Bronchial epithelial cell (primary cell): Measurements from ENCODE around the gene WWC2. TPM values are rescaled to one million over a fixed set of nuclear protein-coding genes. Genes with fewer than 3 reads are reported as not detected.
A peak's percentile ranks its signal among the peaks of the same experiment; 100 is the strongest.

Experiments used
- DNase-seq: peaks from one replicate; pipeline ENCODE4 v3.0.0-alpha.2; 2010; ENCODE audit warnings: low read depth
- FAIRE-seq: peaks from 2 replicates; lab custom pipeline; 2011; peaks lifted over from hg19 to GRCh38; lab: Jason Lieb, UNC
- H3K27me3 ChIP-seq: 2 replicates; pipeline ENCODE4 v1.5.1; 2011; ENCODE audit warnings: low read length; ENCODE audit not compliant: control insufficient read depth, insufficient read depth
- H3K36me3 ChIP-seq: 2 replicates; pipeline ENCODE4 v1.5.1; 2011; ENCODE audit warnings: low read length; ENCODE audit not compliant: control insufficient read depth, insufficient read depth
- H3K4me3 ChIP-seq: 2 replicates; pipeline ENCODE4 v1.5.1; 2011; ENCODE audit warnings: mild to moderate bottlenecking, low read depth, low read length, control low read depth
- CTCF ChIP-seq: IDR thresholded peaks from 2 replicates; pipeline ENCODE4 v1.5.1; 2011; ENCODE audit warnings: mild to moderate bottlenecking, moderate library complexity, low read length, control low read depth, inconsistent platforms; ENCODE audit not compliant: insufficient read depth, severe bottlenecking
- total RNA-seq: library from RNA; depleted of rRNA; stranded (reverse); fragments of >200 nt; gene quantifications from 2 replicates; pipeline ENCODE4 v1.2.1, GENCODE V29; 2014

The WWC2 gene
- total RNA-seq, 1 donor from 2014 or later: 13.2 TPM

- DNase-seq (no peak), FAIRE-seq (no peak)
- TF ChIP-seq CTCF: no peak
- H3K4me3 ChIP-seq: no peak overlapping the region
- H3K36me3 ChIP-seq: no peaks in the 10 kb centered on the region
- H3K27me3 ChIP-seq: no peaks in the 10 kb centered on the region
Measured at GRCh38 chr4:183153190-183153916, 54.3 kb downstream of the WWC2 start.

- FAIRE-seq: no peak
- Histone ChIP-seq H3K36me3 (no peaks in the 10 kb centered on the region), H3K4me3 (no peak overlapping the region), H3K27me3 (no peaks in the 10 kb centered on the region)
- DNase-seq: no peak
- TF ChIP-seq CTCF: no peak
Measured at GRCh38 chr4:183154701-183155391, 55.8 kb downstream of the WWC2 start.

- no peak for TF ChIP-seq CTCF
- no peak overlapping the region for H3K4me3 ChIP-seq
Measured at GRCh38 chr4:183155450-183156184, 56.6 kb downstream of the WWC2 start.

GRCh38 chr4:183157215-183157614, 58.2 kb downstream of the WWC2 start:
- no peak for TF ChIP-seq CTCF
- DNase-seq (no peak), FAIRE-seq (no peak)
- no peaks in the 10 kb centered on the region for H3K27me3 ChIP-seq
- no peaks in the 10 kb centered on the region for H3K36me3 ChIP-seq
- no peak overlapping the region for H3K4me3 ChIP-seq

More at GRCh38 chr4:183155450-183156184, 56.6 kb downstream of the WWC2 start:
- Histone ChIP-seq H3K27me3 (no peaks in the 10 kb centered on the region), H3K36me3 (no peaks in the 10 kb centered on the region)
- DNase-seq: no peak
- FAIRE-seq: no peak

- TF ChIP-seq CTCF: no peak
- no peak for FAIRE-seq
- DNase-seq: peak; percentile 21
- Histone ChIP-seq H3K36me3 (no peaks in the 10 kb centered on the region), H3K4me3 (no peak overlapping the region), H3K27me3 (no peaks in the 10 kb centered on the region)
Measured at GRCh38 chr4:183158062-183158461, 59.0 kb downstream of the WWC2 start.
